Measurements from ENCODE around the gene KCNIP3.
A peak's percentile ranks its signal among the peaks of the same experiment; 100 is the strongest.
"Not testable (repeated sequence)": the region's sequence is repeated elsewhere in the genome, so short reads cannot be mapped to it uniquely, and the experiment has no call there.

The KCNIP3 gene

DNA sequence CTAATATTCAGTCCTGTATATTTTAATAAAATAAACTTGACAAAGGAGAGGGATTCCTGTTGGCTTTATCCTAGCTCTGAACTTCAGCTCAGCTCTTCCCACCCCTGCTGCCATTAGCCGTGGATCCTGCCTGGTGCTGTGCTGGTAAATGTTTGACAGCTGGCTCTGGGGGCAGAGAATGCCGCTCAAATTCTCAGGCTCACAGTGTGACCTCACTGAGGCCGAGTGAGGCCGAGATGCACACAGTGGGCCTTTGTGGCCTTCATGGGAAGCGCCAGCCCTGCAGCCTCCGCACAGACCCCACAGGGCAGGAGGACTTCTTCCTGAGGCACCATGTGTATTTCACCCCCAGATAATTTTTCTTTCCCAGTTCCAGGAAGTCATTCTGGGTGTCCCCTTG is 88.9 kb downstream of the KCNIP3 start:
- no peak for DNase-seq (ENCODE audit: low spot score)

DNA sequence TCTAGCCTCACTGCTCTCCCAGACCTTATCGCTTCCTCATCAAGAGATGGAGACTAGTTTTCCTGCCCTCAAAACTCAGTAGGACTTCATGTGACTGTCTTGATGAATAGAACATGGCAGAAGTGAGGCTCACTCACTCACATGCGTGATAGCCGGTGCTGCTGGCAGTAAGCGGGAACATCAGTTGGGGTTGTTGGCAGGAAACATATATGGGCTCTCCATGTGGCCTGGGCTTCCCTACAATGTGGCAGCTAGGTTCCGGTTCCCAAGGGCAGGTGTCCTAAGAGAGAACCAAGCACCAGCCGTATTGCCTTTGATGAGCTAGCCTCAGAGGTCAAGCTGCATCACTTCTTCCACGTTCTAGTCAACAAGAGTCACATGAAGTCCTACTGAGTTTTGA is 90.2 kb downstream of the KCNIP3 start:
- no peak for DNase-seq (ENCODE audit: low spot score)

DNA sequence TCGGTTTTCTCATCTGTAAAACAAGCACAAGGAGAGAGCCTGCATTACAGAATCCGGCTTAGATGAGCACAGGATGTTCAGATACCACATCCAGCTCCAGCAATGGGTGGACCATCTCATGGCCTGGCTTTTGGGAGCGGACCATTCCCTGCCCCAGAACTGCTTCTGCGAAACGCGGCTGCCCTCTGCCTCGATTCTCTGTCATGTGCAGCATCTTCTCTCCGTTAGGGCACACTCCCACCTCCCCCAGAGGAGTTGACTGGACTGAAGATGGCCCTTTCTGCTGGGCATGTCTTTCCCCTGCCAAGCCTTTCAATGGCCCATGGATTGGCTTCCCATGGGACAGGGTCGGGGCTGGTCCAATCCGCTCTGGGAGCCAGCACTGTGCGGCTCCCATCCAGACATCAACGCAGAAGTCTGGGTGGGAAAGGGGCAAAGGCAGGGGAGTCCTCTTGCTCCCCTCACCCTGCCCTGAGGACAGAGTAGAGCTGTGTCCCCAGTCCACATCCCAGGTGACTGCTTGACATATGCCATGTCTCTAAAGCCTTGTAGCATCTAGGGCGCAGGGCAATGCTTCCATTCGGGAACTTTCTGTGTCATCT is 91.0 kb downstream of the KCNIP3 start:
- no peak for DNase-seq (ENCODE audit: low spot score)

DNA sequence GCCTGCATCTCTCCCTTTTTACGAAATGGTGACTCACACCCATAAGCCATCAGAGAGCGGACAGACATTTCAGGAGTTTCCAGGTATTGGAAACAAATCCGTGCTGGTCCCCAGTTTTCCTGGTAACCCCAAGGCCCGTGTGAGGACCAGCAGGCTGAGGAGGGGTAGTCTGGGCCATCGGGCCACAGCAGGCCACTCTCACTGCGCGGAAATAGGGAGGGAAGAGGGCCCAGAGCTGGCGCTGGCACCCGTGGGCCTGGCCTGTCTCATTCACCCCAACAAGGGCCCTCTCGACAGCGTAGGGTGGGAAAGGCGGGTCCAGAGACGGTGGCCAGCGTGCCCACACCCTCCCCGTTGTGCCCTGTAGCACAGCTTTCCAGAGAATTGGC is 91.7 kb downstream of the KCNIP3 start:
- DNase-seq (ENCODE audit: low spot score): peak; percentile 1

DNA sequence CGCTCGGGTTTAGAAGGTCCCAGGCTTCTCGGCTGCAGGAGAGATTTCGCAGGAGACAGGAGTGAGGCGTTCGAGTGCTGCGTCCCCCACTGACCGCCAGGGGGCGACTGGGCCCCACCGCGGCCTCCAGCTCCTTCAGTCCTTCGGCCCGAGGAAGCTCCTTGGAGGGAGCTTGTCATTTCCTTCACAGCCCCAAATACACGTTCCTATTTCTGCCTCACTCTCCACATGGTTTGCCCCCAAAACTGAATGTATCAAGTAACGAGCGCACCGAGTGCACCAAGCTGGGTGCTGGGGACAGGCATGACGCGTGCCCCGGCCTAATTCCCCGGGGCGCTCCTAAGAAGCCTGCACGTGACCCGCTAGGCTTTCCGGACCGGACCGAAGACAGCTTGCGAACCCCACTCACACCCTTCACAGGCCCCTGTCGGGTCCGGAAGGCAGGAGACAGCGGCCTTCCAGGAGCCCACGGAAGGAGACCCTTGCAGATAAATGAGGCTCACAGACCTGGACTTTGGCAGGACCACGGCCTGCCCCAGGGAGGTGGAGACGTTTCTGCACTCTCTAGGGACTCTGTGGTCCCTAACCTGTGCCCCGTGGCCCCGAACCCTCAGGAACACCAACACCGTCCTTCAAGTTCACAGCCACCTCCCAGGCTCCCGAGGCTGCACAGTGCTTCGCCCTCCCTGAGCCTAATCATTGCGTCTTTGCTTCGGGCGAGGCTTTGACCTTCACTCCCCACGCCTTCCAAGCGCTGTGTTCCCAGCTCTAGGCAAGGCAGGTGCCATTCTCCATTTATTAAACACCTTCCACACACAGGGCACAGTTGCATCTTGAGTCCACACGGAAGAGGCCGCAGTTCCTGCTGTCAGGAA is 92.3 kb downstream of the KCNIP3 start:
- DNase-seq (ENCODE audit: low spot score): peak; percentile 83

DNA sequence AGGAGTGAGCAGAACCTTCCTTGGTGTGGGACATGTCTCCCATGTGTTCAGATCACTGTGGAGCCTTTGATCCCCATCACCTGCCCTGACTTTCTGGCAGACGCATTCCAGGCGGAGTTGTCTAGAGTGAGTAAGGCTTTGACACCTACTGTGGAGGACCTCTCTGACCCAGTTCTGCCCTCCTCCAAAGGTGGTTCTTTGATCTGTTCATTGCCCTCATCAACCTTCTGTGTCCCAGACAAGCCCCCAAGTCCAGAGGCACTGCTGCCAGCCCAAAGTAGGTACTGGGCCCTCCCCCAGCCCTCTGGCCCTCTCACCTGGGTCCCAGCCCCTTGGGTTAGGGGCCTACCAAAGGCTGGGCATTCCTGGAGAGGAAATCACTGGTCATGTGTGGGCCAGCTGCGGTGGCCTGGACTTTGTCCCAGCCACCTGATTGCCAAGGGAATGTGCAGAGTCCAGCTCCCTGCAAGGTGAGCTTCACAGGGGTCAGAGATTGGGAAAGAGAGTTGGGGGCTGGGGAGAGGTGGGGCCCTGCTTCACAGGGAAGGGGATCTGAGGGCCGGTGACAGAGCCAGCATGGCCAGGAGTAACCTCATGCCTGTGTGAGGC is 93.2 kb downstream of the KCNIP3 start:
- no peak for DNase-seq (ENCODE audit: low spot score)

DNA sequence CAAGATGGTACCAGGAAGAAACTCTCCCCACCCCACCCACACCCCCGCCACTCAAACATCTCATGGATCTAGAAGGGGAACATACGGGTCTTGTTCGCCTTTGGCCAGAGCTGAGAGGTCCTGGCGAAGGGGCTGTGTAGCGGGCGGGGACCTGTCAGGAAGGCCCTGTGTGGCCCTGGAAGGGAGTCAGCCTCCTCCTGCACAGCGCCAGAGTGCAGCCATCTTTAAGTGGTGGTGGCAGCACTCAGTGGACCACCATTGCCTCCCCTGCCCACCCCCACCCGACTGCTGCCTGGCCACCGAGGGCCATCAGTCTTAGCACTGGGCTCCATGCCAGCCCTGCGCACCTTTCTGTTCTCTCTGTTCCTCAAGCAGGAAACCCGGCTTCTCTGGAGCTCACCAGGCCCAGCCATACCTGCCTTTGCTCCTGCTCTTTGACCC is 93.8 kb downstream of the KCNIP3 start:
- no peak for DNase-seq (ENCODE audit: low spot score)

DNA sequence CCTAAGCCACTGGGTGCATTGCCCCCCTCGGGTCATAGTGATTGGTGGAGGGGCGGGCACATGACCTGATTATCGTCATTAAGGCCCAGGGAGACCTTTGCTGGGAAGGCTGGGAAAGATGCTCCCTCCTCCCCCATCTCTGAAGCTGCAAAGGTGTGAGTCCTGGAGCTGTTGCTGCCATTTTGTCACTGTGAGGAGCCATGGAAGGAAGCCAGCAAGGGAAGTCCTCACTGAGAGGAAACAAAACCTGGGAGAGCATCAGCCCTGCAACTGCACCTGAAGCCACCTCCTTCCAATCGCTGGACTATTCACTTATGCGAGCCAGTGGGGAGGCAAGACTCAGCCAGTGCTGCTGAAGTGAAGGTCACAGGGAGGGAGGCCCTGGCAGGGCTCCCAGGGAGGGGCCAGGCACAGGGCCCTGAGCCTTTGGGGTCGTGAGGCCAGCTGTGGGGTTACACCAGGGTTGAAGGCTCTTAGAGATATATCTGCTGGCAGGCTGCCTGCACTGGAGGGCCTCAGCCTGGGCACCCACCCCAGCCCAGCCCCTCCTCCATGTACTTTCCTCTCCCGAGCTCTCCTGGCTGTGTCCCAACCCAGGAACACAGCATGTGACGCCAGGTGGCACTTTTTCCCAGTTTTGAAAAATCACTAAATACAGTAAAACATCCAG is 94.6 kb downstream of the KCNIP3 start:
- no peak for DNase-seq (ENCODE audit: low spot score)

DNA sequence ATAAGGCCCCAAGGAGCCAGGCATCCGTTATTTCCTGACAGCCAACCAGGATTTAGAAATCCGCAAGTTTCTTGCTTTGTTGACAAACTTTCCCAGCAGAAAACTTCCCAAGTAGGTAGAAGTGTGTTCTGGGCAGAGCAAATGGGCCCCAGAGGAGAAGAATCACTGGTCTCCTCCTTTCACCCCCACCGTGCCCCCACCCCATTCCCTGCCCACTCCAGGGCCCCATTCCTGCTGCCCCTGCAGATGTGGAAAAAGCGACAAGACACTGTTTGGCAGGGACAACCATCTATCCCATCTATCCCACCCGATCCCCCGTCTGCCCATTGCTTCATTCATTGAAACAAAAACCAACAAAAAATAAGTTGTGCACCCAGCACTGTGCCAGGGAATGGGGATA is 95.2 kb downstream of the KCNIP3 start:
- DNase-seq (ENCODE audit: low spot score): no peak

DNA sequence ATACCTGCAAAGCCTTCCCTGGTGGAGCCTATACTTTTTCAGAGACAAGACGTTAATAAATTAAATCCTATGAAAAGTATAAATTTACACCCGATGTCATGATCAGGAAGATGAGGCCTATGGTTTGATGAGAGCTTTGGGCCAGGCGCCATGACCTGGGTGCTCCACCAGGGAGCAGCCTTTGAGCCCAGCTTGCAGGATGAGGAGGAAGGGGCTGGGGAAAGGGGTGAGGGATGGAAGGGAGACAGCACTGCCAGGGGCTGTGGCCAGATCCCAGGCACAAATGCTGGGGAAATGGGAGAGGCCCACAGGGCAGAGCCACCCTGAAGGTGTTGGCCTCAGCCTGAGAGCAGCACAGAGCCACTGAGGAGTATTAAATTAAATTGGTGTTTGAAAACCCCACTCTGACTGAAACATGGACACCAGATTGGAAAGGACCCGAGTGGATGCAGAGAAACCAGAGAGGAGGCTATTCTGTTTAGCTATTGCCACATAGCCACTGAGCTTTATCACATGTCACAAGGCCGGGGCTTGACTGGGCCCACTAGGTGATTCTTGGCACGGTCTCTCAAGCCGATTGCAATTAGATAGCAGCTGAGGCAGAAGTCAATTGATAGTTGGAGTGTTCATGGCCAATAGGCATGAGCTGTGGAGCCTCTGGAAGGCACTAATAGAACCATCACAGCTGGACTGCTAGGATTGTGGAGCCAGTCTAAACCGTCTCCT is 95.7 kb downstream of the KCNIP3 start:
- DNase-seq (ENCODE audit: low spot score): no peak

DNA sequence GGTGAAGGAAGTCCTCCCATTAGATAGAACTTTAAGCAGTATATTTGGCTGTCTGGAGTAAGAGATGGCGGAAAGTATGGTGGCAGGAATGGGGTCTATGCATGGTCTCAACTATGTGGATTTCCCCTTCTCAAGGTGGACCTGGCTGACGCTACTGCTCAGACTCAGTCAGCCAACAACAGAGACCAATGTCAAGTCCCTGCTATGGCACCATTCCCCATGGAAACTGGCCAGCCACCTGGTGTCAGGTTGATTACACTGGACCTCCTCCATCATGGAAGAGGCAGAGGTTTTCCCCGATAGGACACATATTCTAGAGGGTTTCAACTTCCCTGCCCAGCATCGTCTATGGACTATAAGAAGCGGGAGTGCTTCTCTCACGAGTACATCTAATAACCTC is 96.8 kb downstream of the KCNIP3 start:
- DNase-seq (ENCODE audit: low spot score): no peak

DNA sequence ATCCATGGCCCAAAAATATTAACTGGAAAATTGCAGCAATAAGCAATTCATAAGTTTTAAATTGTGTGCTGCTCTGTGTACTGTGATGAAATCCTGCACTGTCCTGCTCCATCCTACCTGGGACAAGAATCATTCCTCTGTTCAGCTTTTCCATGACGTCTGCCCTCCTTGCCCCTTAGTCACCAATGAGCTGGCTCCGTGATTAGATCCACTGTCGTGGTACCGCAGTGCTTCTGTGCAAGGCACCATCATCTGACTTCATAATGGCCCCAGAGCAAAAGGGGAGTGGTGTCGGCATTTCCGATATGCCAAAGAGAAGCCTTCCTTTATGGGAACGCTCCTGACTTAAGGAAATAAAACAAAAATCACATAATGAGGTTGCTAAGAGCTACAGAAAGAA is 101.9 kb downstream of the KCNIP3 start:
- DNase-seq (ENCODE audit: low spot score): no peak

DNA sequence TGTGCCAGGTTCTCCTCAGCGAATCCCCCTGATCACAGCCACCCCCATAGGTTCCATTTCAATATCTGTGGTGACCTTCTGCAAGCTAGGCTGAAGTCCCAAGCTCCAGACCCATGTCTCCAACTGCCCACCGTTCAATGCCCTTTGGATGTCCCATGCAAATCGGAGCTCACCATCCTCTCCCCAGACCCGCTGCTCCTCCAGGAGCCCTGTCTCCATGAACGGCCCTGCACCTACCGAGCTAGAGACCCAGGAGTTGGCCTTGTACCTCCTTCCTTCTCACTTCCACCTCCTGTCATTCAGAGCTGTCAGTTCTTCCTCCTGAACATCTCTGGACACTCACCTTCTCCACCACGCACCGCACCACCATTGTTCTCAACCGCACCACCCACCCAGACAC is 104.3 kb downstream of the KCNIP3 start:
- DNase-seq (ENCODE audit: low spot score): no peak

DNA sequence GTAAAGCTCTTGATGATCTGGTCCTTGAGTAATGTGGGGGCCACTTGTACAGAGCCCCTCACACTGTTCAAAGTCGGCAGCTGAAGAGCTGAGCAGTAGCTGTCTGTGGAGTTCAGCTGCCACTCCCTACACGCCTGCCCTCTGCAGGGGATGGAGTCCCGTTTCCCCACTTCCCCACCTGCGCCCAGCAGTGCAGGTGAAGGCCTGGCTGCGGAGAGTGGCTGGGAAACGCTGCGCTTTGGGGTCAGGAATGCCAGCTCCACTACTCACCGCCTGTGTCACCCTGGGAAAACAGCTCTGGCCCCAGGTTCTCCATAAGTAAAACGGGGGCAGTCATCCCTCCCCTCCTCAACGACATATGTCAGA is 104.8 kb downstream of the KCNIP3 start:
- not testable (repeated sequence) for DNase-seq (ENCODE audit: low spot score)

DNA sequence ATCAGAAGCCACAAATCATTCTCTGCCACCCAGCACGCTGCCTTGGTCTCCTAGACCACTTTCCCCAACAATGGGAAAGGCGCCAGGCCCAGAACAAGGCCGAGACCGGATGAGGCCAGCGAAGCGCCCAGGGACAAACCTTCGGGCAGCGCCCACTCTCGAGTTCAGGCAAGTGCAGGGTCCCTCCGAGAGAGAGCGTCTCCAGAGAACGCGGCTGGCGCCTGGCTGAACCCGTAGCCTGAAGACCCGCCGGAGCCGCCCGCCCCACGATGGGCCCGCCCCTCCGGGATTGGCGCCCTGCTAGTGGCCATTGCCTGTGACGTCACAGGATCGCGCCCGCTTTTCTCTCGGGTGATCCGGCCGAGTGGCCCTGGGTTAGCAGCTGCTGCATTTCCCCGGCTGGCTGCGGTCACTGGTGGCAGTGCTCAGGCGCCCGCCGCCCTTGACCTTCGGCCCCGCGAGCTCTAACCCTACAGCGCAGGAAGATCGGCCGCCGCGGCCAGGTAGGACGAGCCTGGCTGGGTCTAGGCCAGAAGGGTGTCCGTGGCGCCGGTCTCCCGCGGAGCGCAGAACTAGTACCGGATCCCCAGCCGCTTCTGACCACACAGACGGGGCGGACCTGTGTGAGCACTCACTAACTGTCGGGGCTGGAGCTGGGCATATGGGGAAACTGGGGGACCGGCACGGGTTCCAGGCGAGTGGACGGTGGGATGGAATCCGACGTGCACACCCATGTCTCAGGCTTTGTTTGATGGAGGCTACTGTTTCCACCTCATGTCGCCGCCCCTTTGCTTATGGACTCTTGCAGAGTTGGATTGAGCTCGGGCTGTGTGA is 105.4 kb downstream of the KCNIP3 start, which contains the start of gene FAHD2A:
FAHD2A (plus strand) TSS at position 339 of the 834 bp plus-strand sequence. CDS start 2,851 bp downstream, outside the sequence.
- peak; percentile 99 for DNase-seq (ENCODE audit: low spot score)

DNA sequence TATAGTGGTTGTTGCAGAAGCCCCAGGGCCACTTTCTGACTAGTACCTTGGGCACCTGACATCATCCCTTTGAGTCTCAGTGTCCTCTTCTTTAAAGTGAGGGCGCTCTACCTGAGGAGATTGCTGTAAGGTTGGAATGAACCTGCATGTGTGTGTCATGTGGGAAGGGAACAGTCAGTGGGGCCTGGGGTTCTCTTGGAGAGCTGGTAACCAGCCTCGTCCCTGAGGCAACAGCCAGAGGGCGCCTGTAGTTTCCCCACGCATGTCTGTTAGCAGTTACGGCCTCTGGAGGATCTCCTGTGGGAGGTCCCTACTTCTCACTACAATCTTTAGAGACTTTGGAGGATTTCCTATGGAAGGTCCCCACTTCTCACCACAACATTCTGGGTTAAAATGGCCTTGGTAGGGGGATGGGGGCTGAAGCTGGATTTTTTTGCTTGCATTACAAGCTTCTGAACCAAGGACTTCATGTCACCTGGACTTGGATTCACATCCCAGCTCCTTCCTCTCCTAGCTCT is 106.1 kb downstream of the KCNIP3 start:
- not testable (repeated sequence) for DNase-seq (ENCODE audit: low spot score)

DNA sequence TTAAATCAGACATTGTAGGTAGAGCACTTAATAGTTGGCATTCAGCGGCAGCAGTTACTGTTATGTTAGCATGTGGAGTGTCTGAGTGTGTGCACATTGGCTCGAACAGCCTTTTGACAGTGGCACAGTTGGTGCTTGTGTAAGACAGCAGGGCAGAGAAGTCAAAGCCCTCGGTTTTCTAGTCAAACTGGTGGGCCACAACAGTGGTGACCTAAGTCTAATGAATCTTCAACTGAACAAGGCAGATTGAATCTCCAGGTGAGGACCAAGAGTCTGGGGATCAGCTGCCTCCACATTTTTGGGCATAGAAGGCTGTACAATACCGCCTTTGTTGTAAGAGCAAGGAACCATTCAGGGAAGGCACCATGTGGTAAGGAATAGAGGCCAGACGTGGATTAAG is 106.7 kb downstream of the KCNIP3 start:
- not testable (repeated sequence) for DNase-seq (ENCODE audit: low spot score)

DNA sequence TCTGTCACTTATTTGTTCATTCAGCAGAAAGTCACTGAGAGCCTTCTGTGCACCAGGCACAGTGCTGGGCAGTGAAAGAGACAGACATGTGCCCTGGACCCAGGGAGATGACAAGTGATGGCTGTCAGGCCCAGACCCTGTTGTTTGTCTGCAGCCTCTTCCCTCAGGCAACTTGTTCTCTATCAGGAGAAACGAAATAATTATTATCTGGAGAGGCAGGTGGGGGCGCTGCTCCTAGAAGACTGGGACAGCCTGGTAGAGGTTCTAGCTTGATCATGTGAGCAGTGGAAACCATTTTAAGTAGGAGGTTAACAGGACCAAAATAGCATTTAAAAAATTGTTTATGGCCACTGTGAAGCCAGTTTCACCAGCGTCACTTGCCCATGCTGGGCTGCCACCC is 107.5 kb downstream of the KCNIP3 start:
- not testable (repeated sequence) for DNase-seq (ENCODE audit: low spot score)

DNA sequence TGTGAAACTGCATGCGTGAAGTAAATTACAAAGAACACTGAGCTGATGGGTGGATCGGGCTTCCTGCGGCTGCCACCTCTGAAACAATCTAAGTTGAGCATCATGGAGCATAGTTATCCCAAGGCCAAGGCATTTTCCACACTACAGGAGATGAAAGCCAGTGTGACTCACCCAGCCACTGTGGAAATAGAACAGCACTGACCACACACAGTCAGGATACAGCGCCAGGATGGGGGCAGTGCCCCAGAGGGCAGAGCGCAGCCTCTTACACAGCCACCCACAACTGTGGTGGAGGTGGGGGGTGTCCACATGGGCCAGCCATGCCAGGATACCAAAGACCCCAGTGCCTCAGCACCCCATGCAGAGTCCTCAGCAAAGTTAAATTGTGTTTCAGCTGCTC is 114.1 kb downstream of the KCNIP3 start:
- DNase-seq (ENCODE audit: low spot score): peak; percentile 5

DNA sequence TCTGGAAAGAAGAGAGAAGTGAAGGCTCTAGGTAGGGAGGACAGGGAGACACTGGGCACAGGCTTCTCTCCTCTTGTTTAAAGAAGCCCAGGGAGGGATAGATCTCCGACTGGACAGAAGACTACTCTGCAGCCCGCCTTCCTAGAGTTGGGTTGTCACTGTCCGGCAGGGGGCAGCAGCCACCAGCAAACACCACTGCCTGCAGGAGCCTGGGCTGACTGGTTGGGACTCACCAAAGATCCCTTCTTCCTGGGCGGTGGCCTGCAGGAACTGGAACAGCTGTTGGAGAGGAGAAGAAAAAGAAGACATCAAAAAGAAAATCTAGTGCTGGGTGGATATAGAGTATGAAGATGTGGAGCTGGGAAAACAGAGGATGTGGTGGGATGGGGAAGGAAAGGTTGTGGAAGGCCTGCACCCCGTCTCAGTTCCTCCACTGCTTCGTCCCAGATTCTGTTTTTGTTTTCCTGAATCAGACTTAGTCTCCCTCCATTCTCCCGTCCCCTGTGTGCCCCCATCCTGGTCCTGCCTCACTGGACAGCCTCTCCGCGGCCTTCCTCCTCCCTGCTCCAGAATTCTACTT is 117.0 kb downstream of the KCNIP3 start:
- peak; percentile 57 for DNase-seq (ENCODE audit: low spot score)
